M059J (cell line): ENCODE data around the gene DOC2A. TPM values are rescaled to one million over a fixed set of nuclear protein-coding genes. Genes with fewer than 3 reads are reported as not detected.
"Not testable (repeated sequence)": the region's sequence is repeated elsewhere in the genome, so short reads cannot be mapped to it uniquely, and the experiment has no call there.

ENCODE experiments used
- DNase-seq: peaks from one replicate; pipeline ENCODE4 v3.0.0-alpha.2; 2012; ENCODE audit warnings: low read depth
- total RNA-seq: library from RNA; depleted of rRNA; stranded (reverse); fragments of >200 nt; shearing (Covaris generic); gene quantifications from 2 replicates; pipeline ENCODE4 v1.2.3, GENCODE V29; 2014; rRNA removed

DOC2A gene
- 0.52 and 0.62 TPM in 2 replicates for total RNA-seq

GRCh38 chr16:30010844-30011713 is at the start of gene DOC2A:
Gene DOC2A (minus strand): TSS chr16:30011027. CDS start chr16:30010222, 805 bp downstream.
- DNase-seq = no peak

- no peak for DNase-seq
Measured at GRCh38 chr16:30060346-30060745, 49.5 kb upstream of the DOC2A start.

- peak; percentile 32 for DNase-seq
Measured at GRCh38 chr16:30054959-30055553, 44.2 kb upstream of the DOC2A start.

GRCh38 chr16:30054451-30054850 is 43.6 kb upstream of the DOC2A start:
- DNase-seq = peak; percentile 15

GRCh38 chr16:30053376-30054015 is 42.7 kb upstream of the DOC2A start:
- peak; percentile 90 for DNase-seq

GRCh38 chr16:30052671-30053372 is 42.0 kb upstream of the DOC2A start:
- peak; percentile 94 for DNase-seq

GRCh38 chr16:30051518-30051917 is 40.7 kb upstream of the DOC2A start:
- DNase-seq = peak; percentile 90

GRCh38 chr16:30049871-30050270 is 39.0 kb upstream of the DOC2A start:
- no peak for DNase-seq

GRCh38 chr16:30046588-30046987 is 35.8 kb upstream of the DOC2A start:
- DNase-seq = no peak

GRCh38 chr16:30046178-30046577 is 35.4 kb upstream of the DOC2A start:
- no peak for DNase-seq

GRCh38 chr16:30041841-30042240 is 31.0 kb upstream of the DOC2A start:
- peak; percentile 51 for DNase-seq

- not testable (repeated sequence) for DNase-seq
Measured at GRCh38 chr16:30040690-30041089, 29.9 kb upstream of the DOC2A start.

- DNase-seq = no peak
Measured at GRCh38 chr16:30040221-30040620, 29.4 kb upstream of the DOC2A start.

GRCh38 chr16:30033270-30033669 is 22.4 kb upstream of the DOC2A start:
- peak; percentile 30 for DNase-seq

GRCh38 chr16:30032083-30032819 is 21.4 kb upstream of the DOC2A start:
- peak; percentile 64 for DNase-seq

- DNase-seq = no peak
Measured at GRCh38 chr16:30031477-30031918, 20.7 kb upstream of the DOC2A start.

- no peak for DNase-seq
Measured at GRCh38 chr16:30030841-30031413, 20.1 kb upstream of the DOC2A start, which contains the start of gene TLCD3B. Gene TLCD3B (minus strand): TSS chr16:30031271. CDS start chr16:30030527, 744 bp downstream.

- DNase-seq = no peak
Measured at GRCh38 chr16:30030011-30030685, 19.3 kb upstream of the DOC2A start.

GRCh38 chr16:30028438-30029076 is 17.7 kb upstream of the DOC2A start:
- peak; percentile 27 for DNase-seq
